ENCODE results near the gene TRIM2. TPM values are rescaled to one million over a fixed set of nuclear protein-coding genes. Genes with fewer than 3 reads are reported as not detected.

The TRIM2 gene
- total RNA-seq, 2 experiments from 2014 or later = 0.20 to 0.44 TPM

DNA sequence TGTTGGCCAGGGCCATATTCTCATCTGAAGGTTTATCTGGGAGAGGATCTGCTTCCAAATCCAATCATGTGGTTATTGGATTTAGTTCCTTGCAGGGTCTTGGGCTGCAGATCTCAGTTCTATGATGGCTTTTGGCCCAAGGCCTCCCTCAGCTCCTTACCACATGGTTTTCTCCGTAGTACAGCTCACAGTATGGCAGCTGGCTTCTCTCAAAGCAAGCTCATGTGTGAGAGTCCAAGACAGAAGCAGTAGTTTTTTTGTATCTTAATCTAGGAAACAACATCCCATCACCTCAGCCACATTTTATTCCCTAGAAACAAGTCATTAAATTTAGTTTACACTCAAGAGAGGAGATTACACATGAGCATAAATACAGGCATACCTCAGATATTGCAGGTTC is 164.8 kb downstream of the TRIM2 start:
- DNase-seq = no peak
- peaks cover 81% of the 10 kb centered on the region for H3K36me3 Mint-ChIP-seq (ENCODE audit: low read depth)
- H3K27ac Mint-ChIP-seq = no peak overlapping the region
- CTCF ChIA-PET = no interaction called here
- POLR2A ChIA-PET = no interaction called here
- H3K9me3 Mint-ChIP-seq = peaks cover 11% of the 10 kb centered on the region
- peaks cover 17% of the 10 kb centered on the region for H3K4me1 Mint-ChIP-seq
- no peak overlapping the region for H3K4me3 Mint-ChIP-seq
- H3K27me3 Mint-ChIP-seq = no peaks in the 10 kb centered on the region

DNA sequence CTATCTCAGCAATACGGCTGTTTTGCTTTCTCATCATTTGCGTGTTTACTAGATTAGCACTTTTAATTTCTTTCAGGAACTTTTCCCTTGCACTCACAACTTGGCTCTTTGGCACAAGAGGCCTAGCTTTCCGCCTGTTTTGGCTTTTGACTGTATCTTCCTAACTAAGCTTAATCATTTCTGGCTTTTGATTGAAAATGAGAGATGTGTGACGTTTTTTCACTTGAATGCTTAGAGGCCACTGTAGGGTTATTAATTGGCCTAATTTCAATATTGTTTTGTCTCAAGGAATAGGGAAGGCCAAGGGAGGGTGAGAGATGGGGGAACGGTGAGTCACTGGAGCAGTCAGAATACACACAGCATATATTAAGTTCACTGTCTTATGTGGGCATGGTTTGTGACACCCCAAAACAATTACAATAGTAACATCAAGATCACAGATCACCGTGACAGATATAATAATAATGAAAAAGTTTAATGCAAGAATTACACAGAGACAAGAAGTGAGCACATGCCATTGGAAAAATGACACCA is 167.5 kb downstream of the TRIM2 start:
- H3K4me1 Mint-ChIP-seq = peaks cover 14% of the 10 kb centered on the region
- ChIA-PET POLR2A (no interaction called here), CTCF (interaction anchor here (1.0 to 1.5 kb wide), 3 partner anchors 9 to 202 kb away, joined by 3 to 4 read pairs (median 3); no protein-coding TSS in a partner anchor)
- no peak overlapping the region for H3K4me3 Mint-ChIP-seq
- H3K27ac Mint-ChIP-seq = no peak overlapping the region
- no peak for DNase-seq
- peaks cover 71% of the 10 kb centered on the region for H3K36me3 Mint-ChIP-seq (ENCODE audit: low read depth)
- peaks cover 11% of the 10 kb centered on the region for H3K9me3 Mint-ChIP-seq
- no peaks in the 10 kb centered on the region for H3K27me3 Mint-ChIP-seq

DNA sequence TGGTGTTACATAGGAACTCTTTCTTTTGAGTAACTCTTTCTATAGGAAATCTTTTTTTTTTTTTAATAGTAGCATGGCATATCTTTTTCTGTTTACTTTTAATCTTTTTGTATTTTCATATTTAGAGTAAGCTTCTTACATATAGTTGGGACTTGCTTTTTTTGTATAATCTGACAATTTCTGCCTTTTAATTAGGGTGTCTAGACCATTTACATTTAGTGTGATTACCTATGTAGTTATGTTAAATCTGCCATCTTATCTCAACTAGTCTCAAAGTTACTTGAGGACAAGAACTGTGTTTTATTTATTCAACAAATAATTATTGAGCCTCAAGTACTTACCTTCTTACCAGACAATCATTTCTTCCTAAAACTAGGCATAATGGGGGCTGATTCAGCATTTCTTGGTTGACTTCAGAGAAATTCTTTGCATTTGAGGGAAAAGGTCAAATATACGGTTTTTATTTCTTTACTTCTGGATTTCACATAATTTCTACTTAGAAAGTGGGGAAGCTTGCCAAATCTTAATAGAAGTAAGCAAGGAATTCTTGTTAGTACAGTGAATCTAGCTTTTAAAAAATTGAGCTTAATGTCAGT is 168.8 kb downstream of the TRIM2 start:
- ChIA-PET CTCF (interaction anchor here (1.0 to 1.1 kb wide), 2 partner anchors 10 to 12 kb away, joined by 3 to 4 read pairs; no protein-coding TSS in a partner anchor), POLR2A (interaction anchor here (0.6 kb wide), 1 partner anchor 51 kb away, joined by 3 read pairs; no protein-coding TSS in a partner anchor)
- no peak for DNase-seq
- Mint-ChIP-seq H3K4me1 (peaks cover 1% of the 10 kb centered on the region), H3K4me3 (no peak overlapping the region), H3K9me3 (peaks cover 11% of the 10 kb centered on the region), H3K36me3 (ENCODE audit: low read depth) (peaks cover 58% of the 10 kb centered on the region), H3K27me3 (no peaks in the 10 kb centered on the region), H3K27ac (no peak overlapping the region)

- DNase-seq = no peak
- H3K9me3 Mint-ChIP-seq = peaks cover 11% of the 10 kb centered on the region
- ChIA-PET CTCF (interaction anchor here (0.9 to 1.2 kb wide), 5 partner anchors 11 to 276 kb away, joined by 3 to 4 read pairs (median 3); no protein-coding TSS in a partner anchor), POLR2A (no interaction called here)
- no peaks in the 10 kb centered on the region for H3K27me3 Mint-ChIP-seq
- no peaks in the 10 kb centered on the region for H3K4me1 Mint-ChIP-seq
- H3K27ac Mint-ChIP-seq = no peak overlapping the region
- peaks cover 46% of the 10 kb centered on the region for H3K36me3 Mint-ChIP-seq (ENCODE audit: low read depth)
- no peak overlapping the region for H3K4me3 Mint-ChIP-seq
Measured at GRCh38 chr4:153374442-153374841, 170.2 kb downstream of the TRIM2 start.

DNA sequence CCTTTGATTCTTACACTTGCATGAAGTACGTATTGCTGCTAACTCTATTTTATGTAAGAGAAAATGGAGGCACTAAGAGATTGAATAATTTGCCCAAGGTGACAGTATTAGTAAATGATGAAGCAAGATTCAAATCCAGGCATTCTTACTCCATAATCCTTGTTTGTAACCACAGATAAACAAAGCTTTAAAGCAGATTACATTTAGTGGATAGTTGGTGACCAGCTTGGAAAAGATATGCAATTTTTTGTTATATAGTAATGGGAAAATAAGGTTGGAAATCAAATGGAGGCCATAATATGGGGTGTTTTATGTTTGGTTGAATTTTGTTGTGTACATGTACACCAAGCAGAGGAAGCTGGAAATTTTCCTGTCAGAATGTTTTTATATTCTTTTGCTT is 171.1 kb downstream of the TRIM2 start:
- peaks cover 11% of the 10 kb centered on the region for H3K9me3 Mint-ChIP-seq
- peaks cover 38% of the 10 kb centered on the region for H3K36me3 Mint-ChIP-seq (ENCODE audit: low read depth)
- POLR2A ChIA-PET = no interaction called here
- CTCF ChIA-PET = interaction anchor here (0.9 to 1.2 kb wide), 3 partner anchors 16 to 275 kb away, joined by 3 read pairs; no protein-coding TSS in a partner anchor
- no peak overlapping the region for H3K27ac Mint-ChIP-seq
- H3K4me3 Mint-ChIP-seq = no peak overlapping the region
- DNase-seq = no peak
- H3K4me1 Mint-ChIP-seq = no peaks in the 10 kb centered on the region
- no peaks in the 10 kb centered on the region for H3K27me3 Mint-ChIP-seq

- Mint-ChIP-seq H3K9me3 (no peaks in the 10 kb centered on the region), H3K27me3 (no peaks in the 10 kb centered on the region), H3K27ac (no peak overlapping the region), H3K4me1 (no peaks in the 10 kb centered on the region), H3K36me3 (ENCODE audit: low read depth) (peaks cover 12% of the 10 kb centered on the region), H3K4me3 (no peak overlapping the region)
- POLR2A ChIA-PET = no interaction called here
- CTCF ChIA-PET = interaction anchor here (0.7 kb wide), 1 partner anchor 15 kb away, joined by 4 read pairs; no protein-coding TSS in a partner anchor
- no peak for DNase-seq
Measured at GRCh38 chr4:153383131-153383530, 178.9 kb downstream of the TRIM2 start.

DNA sequence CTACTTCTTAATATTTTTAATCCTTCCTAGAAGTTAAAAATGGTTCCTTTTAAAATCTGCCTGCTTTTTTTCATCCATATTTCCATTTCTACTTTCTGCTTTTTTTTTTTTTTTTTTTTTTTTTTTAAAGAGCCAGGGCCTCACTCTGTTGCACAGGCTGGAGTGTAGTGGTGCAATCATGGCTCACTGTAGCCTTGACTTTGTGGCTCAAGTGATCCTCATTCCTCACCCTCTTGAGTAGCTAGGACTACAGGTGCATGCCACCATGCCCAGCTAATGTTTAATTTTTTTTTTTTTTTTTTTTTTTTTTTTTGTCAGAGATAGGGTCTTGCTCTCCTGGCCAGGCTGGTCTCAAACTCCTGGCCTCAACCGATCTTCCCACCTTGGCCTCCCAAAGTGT is 179.9 kb downstream of the TRIM2 start:
- ChIA-PET POLR2A (no interaction called here), CTCF (interaction anchor here (0.5 to 0.6 kb wide), 3 partner anchors 20 to 1209 kb away, joined by 3 to 4 read pairs (median 3); no protein-coding TSS in a partner anchor)
- H3K4me3 Mint-ChIP-seq = no peak overlapping the region
- H3K27ac Mint-ChIP-seq = no peak overlapping the region
- H3K36me3 Mint-ChIP-seq (ENCODE audit: low read depth) = peaks cover 15% of the 10 kb centered on the region
- H3K27me3 Mint-ChIP-seq = no peaks in the 10 kb centered on the region
- no peaks in the 10 kb centered on the region for H3K4me1 Mint-ChIP-seq
- DNase-seq = no peak
- H3K9me3 Mint-ChIP-seq = no peaks in the 10 kb centered on the region

DNA sequence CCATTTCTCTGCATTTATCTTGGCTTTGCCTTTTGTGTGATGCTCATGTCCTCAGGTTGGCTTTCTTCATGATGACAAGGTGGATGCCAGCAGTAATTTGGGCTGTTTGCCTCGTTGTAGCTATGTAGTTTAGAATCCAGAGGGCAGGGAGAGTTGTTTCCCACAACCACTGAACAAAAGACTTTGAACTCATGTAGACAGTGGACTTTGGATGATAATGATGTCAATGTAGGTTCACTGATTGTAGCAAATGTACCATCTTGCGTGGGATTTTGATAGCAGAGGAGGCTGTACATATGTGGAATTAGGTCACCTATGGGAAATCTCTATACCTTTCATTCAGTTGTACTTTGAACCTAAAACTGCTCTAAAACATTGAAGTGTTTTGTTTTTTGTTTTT is 181.5 kb downstream of the TRIM2 start:
- no peak for DNase-seq
- H3K4me1 Mint-ChIP-seq = no peaks in the 10 kb centered on the region
- H3K9me3 Mint-ChIP-seq = no peaks in the 10 kb centered on the region
- H3K4me3 Mint-ChIP-seq = no peak overlapping the region
- H3K27me3 Mint-ChIP-seq = no peaks in the 10 kb centered on the region
- ChIA-PET CTCF (interaction anchor here (0.7 to 1.0 kb wide), 2 partner anchors 12 to 177 kb away, joined by 3 to 4 read pairs; no protein-coding TSS in a partner anchor), POLR2A (no interaction called here)
- H3K36me3 Mint-ChIP-seq (ENCODE audit: low read depth) = peaks cover 13% of the 10 kb centered on the region
- H3K27ac Mint-ChIP-seq = no peak overlapping the region

DNA sequence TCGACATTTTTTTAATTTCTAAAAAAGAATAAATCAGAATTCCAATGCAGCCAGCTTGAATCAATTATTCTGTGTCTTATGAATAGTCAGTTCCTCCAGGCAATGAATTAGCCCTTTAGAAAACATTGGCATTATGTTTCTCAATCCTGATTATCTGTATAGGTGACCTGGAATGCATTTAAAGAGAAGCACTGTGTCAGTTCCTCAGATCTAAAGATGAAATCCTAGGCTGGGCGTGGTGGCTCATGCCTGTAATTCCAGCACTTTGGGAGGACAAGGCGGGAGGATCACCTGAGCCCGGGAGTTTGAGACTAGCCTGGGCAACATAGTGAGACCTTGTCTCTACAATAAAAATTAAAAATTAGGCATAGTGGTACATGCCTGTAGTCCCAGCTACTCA is 183.7 kb downstream of the TRIM2 start:
- no peak overlapping the region for H3K4me3 Mint-ChIP-seq
- H3K27ac Mint-ChIP-seq = no peak overlapping the region
- no peak for DNase-seq
- H3K4me1 Mint-ChIP-seq = no peaks in the 10 kb centered on the region
- peaks cover 19% of the 10 kb centered on the region for H3K36me3 Mint-ChIP-seq (ENCODE audit: low read depth)
- ChIA-PET CTCF (interaction anchor here (0.6 to 1.2 kb wide), 2 partner anchors 11 to 22 kb away, joined by 3 read pairs; no protein-coding TSS in a partner anchor), POLR2A (no interaction called here)
- H3K9me3 Mint-ChIP-seq = no peaks in the 10 kb centered on the region
- no peaks in the 10 kb centered on the region for H3K27me3 Mint-ChIP-seq

Other genes starting within 250 kb of the TRIM2 start
- 10 to 100 TPM; 24.2 to 27.6 TPM for gene MND1, start 140.2 kb downstream of the TRIM2 start, total RNA-seq